ENCODE results near the gene SEMA4G.

SEMA4G gene

GRCh38 chr10:101008823-101009423 is 39.6 kb downstream of the SEMA4G start:
- DNase-seq = no peak

DNA sequence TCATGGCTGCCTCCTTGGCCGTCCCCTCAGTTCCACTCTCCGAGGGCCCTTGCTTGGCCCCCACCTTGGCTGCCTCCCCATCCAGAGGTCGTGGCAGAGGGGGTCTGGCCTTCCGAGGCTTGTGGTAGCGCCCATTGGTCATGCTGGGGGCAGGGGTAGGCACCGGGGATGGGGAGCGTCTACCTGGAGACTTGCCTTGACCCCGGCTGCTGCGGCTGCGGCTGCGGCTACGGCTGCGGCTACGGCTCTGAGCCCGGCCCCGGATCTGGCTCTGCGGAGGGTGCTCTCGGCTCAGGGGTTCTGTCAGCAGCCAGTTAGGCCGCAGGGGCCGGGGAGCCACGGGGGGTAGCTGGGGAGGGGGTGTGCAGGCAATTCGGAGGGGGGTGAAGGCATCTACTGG is 41.0 kb downstream of the SEMA4G start:
- DNase-seq = no peak

DNA sequence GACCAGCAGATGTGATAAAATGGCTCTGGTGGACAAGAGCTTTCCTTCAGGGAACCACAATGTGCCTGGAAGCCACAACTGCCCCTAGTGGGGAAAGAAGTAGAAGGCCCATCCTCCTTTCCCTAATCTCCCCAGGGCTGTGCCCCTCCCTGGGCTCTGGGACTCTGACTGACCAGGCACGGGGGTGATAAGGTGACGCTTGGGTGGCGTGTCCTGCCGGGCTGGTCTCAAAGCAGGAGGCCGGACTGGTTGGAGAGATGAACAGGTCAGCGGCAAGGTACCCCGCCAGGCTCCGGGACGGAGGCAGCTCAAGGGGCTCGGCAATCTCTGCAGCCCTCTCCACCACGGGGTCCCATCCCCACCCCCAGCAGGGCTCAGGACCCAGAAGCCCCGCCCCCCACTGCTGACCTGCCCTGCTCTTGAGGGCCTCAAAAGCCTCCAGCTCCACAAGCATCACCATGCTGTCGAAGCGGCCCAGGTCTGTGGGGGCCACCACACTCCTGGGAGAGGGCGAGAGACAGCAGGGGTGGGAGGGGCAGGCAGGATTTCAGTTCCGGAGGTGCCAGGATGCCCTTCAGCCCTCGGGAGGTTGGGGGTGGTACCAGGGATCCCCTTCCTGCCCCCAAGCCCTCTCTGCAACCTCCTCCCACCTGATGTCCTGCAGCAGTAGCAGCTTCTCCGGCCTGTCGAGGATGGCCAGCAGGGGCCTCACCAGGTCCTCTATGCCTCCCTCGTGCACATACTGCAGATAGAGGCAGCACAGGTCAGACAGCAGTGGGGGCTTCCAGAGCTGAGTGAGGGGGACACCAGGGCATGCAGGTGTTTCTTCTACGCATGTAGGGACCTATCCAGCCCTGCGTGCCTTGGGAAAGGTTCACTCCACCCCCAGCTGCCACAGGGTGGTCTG is 42.5 kb downstream of the SEMA4G start:
- DNase-seq = no peak

GRCh38 chr10:101012525-101013364 is 43.4 kb downstream of the SEMA4G start:
- peak; percentile 88 for DNase-seq

DNA sequence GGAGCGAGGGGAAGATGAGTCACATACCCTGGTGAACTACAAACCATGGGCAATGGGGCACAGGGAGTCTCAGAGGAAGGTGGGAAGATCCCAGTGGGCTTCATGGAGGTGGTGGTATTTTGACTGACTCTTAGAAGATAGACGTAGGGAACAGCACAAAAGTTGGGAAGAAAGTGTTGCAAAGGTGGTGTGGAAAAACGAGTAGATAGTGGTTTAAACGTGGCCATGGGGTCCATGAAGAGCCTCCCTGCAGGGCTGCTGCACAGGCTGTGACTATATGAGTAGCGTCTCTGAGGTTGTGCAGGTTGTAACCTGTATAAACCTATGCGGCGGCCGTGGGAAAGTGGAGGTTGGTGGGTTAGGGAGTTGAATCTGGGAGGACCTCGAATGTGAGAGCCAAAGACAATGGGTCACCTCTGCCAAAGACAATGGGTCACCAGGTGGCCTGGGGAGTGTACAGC is 44.1 kb downstream of the SEMA4G start:
- DNase-seq = no peak

DNA sequence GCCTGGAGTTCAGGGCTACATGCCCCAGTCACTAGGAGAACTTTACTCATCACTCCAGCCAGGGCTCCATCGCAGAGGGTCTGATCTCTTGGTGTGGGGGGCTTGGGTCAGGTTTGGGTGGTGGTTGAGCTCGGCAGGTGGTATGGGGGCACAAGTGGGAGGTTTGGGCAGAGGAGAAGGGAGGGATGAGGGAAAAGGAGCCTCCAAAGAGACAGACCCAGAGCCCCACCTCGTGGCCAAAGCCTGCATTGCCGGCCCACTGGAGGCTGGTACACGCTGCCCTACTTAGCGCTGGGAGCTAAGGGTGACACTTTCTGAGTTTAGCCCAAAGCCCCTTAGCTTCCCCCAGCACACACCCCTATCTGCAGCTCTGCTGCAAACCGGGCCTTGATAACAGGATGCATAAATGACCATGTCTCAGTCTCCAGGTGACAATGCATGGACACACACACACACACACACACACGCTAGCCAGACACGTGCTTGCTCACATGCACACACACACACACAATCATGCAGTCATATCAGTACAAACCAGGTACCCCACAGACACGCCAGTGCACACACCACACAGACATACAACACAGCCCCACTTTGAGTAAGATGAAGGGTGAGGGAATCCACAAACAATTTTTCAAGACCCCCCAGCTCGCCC is 45.1 kb downstream of the SEMA4G start:
- peak; percentile 87 for DNase-seq

- no peak for DNase-seq
These were observed 45.8 kb downstream of the SEMA4G start for GRCh38 chr10:101014966-101015581.

GRCh38 chr10:101015582-101015973 is 46.3 kb downstream of the SEMA4G start:
- no peak for DNase-seq

GRCh38 chr10:101016814-101017213 is 47.5 kb downstream of the SEMA4G start:
- DNase-seq = no peak

DNA sequence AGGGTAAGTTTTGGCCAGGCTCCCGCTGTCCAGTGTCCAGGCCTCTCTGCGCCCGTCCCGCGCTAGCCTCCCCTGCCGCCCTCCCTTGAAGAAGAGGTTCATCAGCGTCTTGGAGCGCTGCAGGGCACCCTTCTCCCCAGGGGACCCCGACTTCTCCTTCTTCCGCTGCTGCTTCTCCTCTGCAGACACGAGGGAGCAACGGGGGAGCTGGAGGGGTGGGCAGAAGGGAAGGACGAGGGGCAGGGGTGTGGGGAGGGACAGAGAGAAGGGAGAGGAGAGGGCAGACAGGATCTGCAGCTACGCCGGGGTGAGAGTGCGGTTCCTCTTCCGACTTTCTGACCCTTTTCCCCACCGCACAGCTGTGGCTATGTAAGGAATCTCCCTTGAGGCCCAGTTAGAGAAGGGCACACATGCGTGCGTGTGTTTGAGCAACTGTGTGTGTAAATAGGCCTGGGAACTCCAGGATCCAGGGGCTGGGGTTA is 48.9 kb downstream of the SEMA4G start:
- DNase-seq = no peak

- peak; percentile 87 for DNase-seq
These were observed 49.5 kb downstream of the SEMA4G start for GRCh38 chr10:101018600-101019439.
